H9 (cell line): Measurements from ENCODE around the gene AXIN1. TPM values are rescaled to one million over a fixed set of nuclear protein-coding genes. Genes with fewer than 3 reads are reported as not detected.

ENCODE experiments used
- DNase-seq: peaks from one replicate; pipeline ENCODE4 v3.0.0-alpha.2; 2017
- H2AFZ ChIP-seq: one replicate; pipeline ENCODE4 v1.6.1; 2013; ENCODE audit warnings: mild to moderate bottlenecking, low read length, control low read depth, moderate library complexity
- H2AK5ac ChIP-seq: 2 replicates; pipeline ENCODE4 v1.6.1; 2013; ENCODE audit warnings: low read length, control low read depth, mixed read lengths; ENCODE audit not compliant: insufficient read length
- H2BK120ac ChIP-seq: one replicate; pipeline ENCODE4 v1.6.1; 2013; ENCODE audit warnings: low read depth, mild to moderate bottlenecking, low read length, control low read depth, inconsistent platforms; ENCODE audit not compliant: poor library complexity, severe bottlenecking
- H2BK12ac ChIP-seq: 2 replicates; pipeline ENCODE4 v1.6.1; 2013; ENCODE audit warnings: low read length, control low read depth, mixed read lengths, low read depth; ENCODE audit not compliant: insufficient read length
- H2BK15ac ChIP-seq: 2 replicates; pipeline ENCODE4 v1.6.1; 2013; ENCODE audit warnings: low read depth, low read length, control low read depth
- H2BK20ac ChIP-seq: one replicate; pipeline ENCODE4 v1.6.1; 2013; ENCODE audit warnings: low read depth, mild to moderate bottlenecking, low read length, control low read depth, inconsistent platforms; ENCODE audit not compliant: poor library complexity, severe bottlenecking
- H2BK5ac ChIP-seq: 2 replicates; pipeline ENCODE4 v1.6.1; 2013; ENCODE audit warnings: low read length, control low read depth, mixed read lengths; ENCODE audit not compliant: insufficient read length
- H3K14ac ChIP-seq: 2 replicates; pipeline ENCODE4 v1.6.1; 2013; ENCODE audit warnings: low read length, control low read depth; ENCODE audit not compliant: insufficient read depth
- H3K18ac ChIP-seq: 2 replicates; pipeline ENCODE4 v1.6.1; 2013; ENCODE audit warnings: low read depth, mild to moderate bottlenecking, mixed read lengths, low read length, control low read depth; ENCODE audit not compliant: insufficient read length
- H3K23ac ChIP-seq: 2 replicates; pipeline ENCODE4 v1.6.1; 2013; ENCODE audit warnings: low read length, control low read depth, mixed read lengths, low read depth; ENCODE audit not compliant: insufficient read length
- H3K23me2 ChIP-seq: 2 replicates; pipeline ENCODE4 v1.6.1; 2013; ENCODE audit warnings: low read depth, mild to moderate bottlenecking, mixed read lengths, low read length, control low read depth; ENCODE audit not compliant: insufficient read length, poor library complexity, severe bottlenecking
- H3K27ac ChIP-seq: 2 replicates; pipeline ENCODE4 v1.5.1; 2013; ENCODE audit warnings: low read length, control low read depth, mixed read lengths, low read depth; ENCODE audit not compliant: insufficient read length
- H3K27me3 ChIP-seq: 2 replicates; pipeline ENCODE4 v1.6.1; 2013; ENCODE audit warnings: low read length, control low read depth, inconsistent platforms; ENCODE audit not compliant: insufficient read depth
- H3K4ac ChIP-seq: 2 replicates; pipeline ENCODE4 v1.6.1; 2013; ENCODE audit warnings: low read depth, mild to moderate bottlenecking, control low read depth, inconsistent platforms, low read length, moderate library complexity
- H3K4me1 ChIP-seq: 2 replicates; pipeline ENCODE4 v1.6.1; 2013; ENCODE audit warnings: low read length, control low read depth, inconsistent platforms; ENCODE audit not compliant: insufficient read depth
- H3K4me2 ChIP-seq: 2 replicates; pipeline ENCODE4 v1.6.1; 2013; ENCODE audit warnings: low read length, control low read depth, mixed read lengths; ENCODE audit not compliant: insufficient read length, insufficient read depth
- H3K56ac ChIP-seq: 2 replicates; pipeline ENCODE4 v1.6.1; 2013; ENCODE audit warnings: low read depth, mild to moderate bottlenecking, mixed read lengths, low read length, control low read depth; ENCODE audit not compliant: insufficient read length
- H3K79me1 ChIP-seq: 2 replicates; pipeline ENCODE4 v1.6.1; 2013; ENCODE audit warnings: low read depth, mild to moderate bottlenecking, moderate library complexity, low read length, control low read depth, inconsistent platforms; ENCODE audit not compliant: insufficient read depth, poor library complexity, severe bottlenecking
- H3K79me2 ChIP-seq: 2 replicates; pipeline ENCODE4 v1.6.1; 2013; ENCODE audit warnings: low read length, control low read depth, inconsistent platforms; ENCODE audit not compliant: insufficient read depth
- H3K9ac ChIP-seq: 2 replicates; pipeline ENCODE4 v1.6.1; 2013; ENCODE audit warnings: low read length, control low read depth, mixed read lengths; ENCODE audit not compliant: insufficient read length; ENCODE audit errors: extremely low read depth
- H3K9me3 ChIP-seq: one replicate; pipeline ENCODE4 v1.6.1; 2013; ENCODE audit warnings: low read depth, low read length, inconsistent platforms; ENCODE audit not compliant: control insufficient read depth
- H3T11ph ChIP-seq: one replicate; pipeline ENCODE4 v1.6.1; 2013; ENCODE audit warnings: mild to moderate bottlenecking, low read length, control low read depth, inconsistent platforms
- H4K20me1 ChIP-seq: one replicate; pipeline ENCODE4 v1.6.1; 2013; ENCODE audit not compliant: control insufficient read depth, insufficient read length, insufficient read depth
- H4K5ac ChIP-seq: 2 replicates; pipeline ENCODE4 v1.6.1; 2013; ENCODE audit warnings: low read depth, mild to moderate bottlenecking, mixed read lengths, low read length, control low read depth; ENCODE audit not compliant: insufficient read length
- H4K8ac ChIP-seq: replicated peaks from 2 replicates; pipeline ENCODE4 v1.6.1; 2013; ENCODE audit warnings: low read length, control low read depth, mixed read lengths, low read depth; ENCODE audit not compliant: insufficient read length
- H4K91ac ChIP-seq: 2 replicates; pipeline ENCODE4 v1.6.1; 2013; ENCODE audit warnings: low read depth, mild to moderate bottlenecking, moderate library complexity, mixed read lengths, low read length, control low read depth; ENCODE audit not compliant: insufficient read length
- H3K27ac Mint-ChIP-seq, 3 experiments: 2 replicates in 2 of 3; 3 replicates in 1 of 3; pipeline ENCODE4 v1.8.0; 2020 to 2021; ENCODE audit warnings: mixed read lengths in 3 of 3, mild to moderate bottlenecking in 1 of 3, moderate library complexity in 1 of 3
- H3K27me3 Mint-ChIP-seq: 2 replicates; pipeline ENCODE4 v1.8.0; 2021; ENCODE audit warnings: low read depth, mild to moderate bottlenecking, moderate library complexity, mixed read lengths
- H3K36me3 Mint-ChIP-seq, 3 experiments: 2 replicates in 2 of 3; 3 replicates in 1 of 3; pipeline ENCODE4 v1.8.0; 2020 to 2021; ENCODE audit warnings: low read depth in 3 of 3, mixed read lengths in 3 of 3; ENCODE audit not compliant: insufficient read depth in 1 of 3
- H3K4me1 Mint-ChIP-seq, 2 experiments: 2 replicates each; pipeline ENCODE4 v1.8.0; 2020; ENCODE audit warnings: mixed read lengths in 2 of 2
- H3K4me3 Mint-ChIP-seq, 2 experiments: 2 replicates in 1 of 2; 3 replicates in 1 of 2; pipeline ENCODE4 v1.8.0; 2020 to 2021; ENCODE audit warnings: mild to moderate bottlenecking in 2 of 2, mixed read lengths in 2 of 2, moderate library complexity in 1 of 2
- H3K9me3 Mint-ChIP-seq, 2 experiments: 2 replicates in 1 of 2; 3 replicates in 1 of 2; pipeline ENCODE4 v1.8.0; 2020; ENCODE audit warnings: mild to moderate bottlenecking in 2 of 2, mixed read lengths in 2 of 2, moderate library complexity in 1 of 2
- CTCF ChIP-seq: fragments of 200-600 bp; sonication (generic); conservative IDR thresholded peaks from 3 replicates; pipeline ENCODE4 v1.8.0; 2021; ENCODE audit warnings: antibody characterized with exemption, mild to moderate bottlenecking
- WGBS: extraction: QIAGEN DNeasy Blood & Tissue Kit; methylation state at CpG from one replicate; pipeline ENCODE4 v1.1.7; 2013; ENCODE audit warnings: missing lambda C conversion rate, low lambda C conversion rate, mixed read lengths; ENCODE audit not compliant: insufficient read length; ENCODE audit errors: extremely low coverage; 5-methylcytosine and 5-hydroxymethylcytosine counted together
- total RNA-seq: library from RNA; stranded (reverse); gene quantifications from 2 replicates; pipeline ENCODE4 v1.2.1, GENCODE V29; 2021

Gene AXIN1
- total RNA-seq, 1 experiment from 2014 or later: 50.9 TPM

GRCh38 chr16:264440-264951 lies 88.0 kb downstream of the AXIN1 start:
- Histone ChIP-seq H3K4ac (no peak overlapping the region), H3K14ac (no peak overlapping the region), H3K4me1 (no peaks in the 10 kb centered on the region), H3K27me3 (no peaks in the 10 kb centered on the region), H4K91ac (no peak overlapping the region), H2BK120ac (no peak overlapping the region), H3K23ac (no peak overlapping the region), H2BK5ac (no peak overlapping the region), H3K56ac (no peak overlapping the region), H2BK15ac (no peak overlapping the region), H3T11ph (no peak overlapping the region), H3K9me3 (no peaks in the 10 kb centered on the region), H2AFZ (no peak overlapping the region), H3K18ac (no peak overlapping the region), H4K8ac (no peak overlapping the region), H3K23me2 (no peaks in the 10 kb centered on the region), H3K4me2 (no peak overlapping the region), H4K20me1 (no peaks in the 10 kb centered on the region), H3K79me1 (no peaks in the 10 kb centered on the region), H3K79me2 (no peaks in the 10 kb centered on the region), H3K27ac (no peak overlapping the region), H2AK5ac (no peak overlapping the region), H3K9ac (no peak overlapping the region), H4K5ac (no peak overlapping the region), H2BK12ac (no peak overlapping the region), H2BK20ac (no peak overlapping the region)
- Mint-ChIP-seq H3K4me1 (peaks cover 0 to 6% of the 10 kb centered on the region in 2 experiments; a peak in 1 of 4 replicates), H3K4me3 (no peak overlapping the region), H3K27me3 (no peaks in the 10 kb centered on the region), H3K27ac (no peak overlapping the region), H3K9me3 (no peaks in the 10 kb centered on the region), H3K36me3 (peaks cover 8 to 40% (median 20%) of the 10 kb centered on the region in 3 experiments; a peak in 6 of 7 replicates)
- no CpG with 5 or more reads among the region's 23 CpGs for WGBS
- no peak for TF ChIP-seq CTCF
- DNase-seq: no peak
